Sigmoid colon (tissue), 7 donors: Measurements from ENCODE around the gene PPCDC. TPM values are rescaled to one million over a fixed set of nuclear protein-coding genes. Genes with fewer than 3 reads are reported as not detected.

Experiments
- DNase-seq: peaks from one replicate; pipeline ENCODE4 v3.0.0-alpha.2; 2019
- H3K27ac ChIP-seq, 4 donors: fragments of 200-600 bp; sonication (generic); one replicate each; pipeline ENCODE4 v1.5.1; 2016 to 2019; ENCODE audit warnings: mild to moderate bottlenecking in 1 of 4
- H3K27me3 ChIP-seq, 3 donors: fragments of 200-600 bp; sonication (generic); one replicate each; pipeline ENCODE4 v1.5.1; 2019; ENCODE audit warnings: mild to moderate bottlenecking in 1 of 3
- H3K36me3 ChIP-seq, 4 donors: fragments of 200-600 bp; sonication (generic); one replicate each; pipeline ENCODE4 v1.5.1; 2016 to 2019
- H3K4me1 ChIP-seq, 4 donors: fragments of 200-600 bp; sonication (generic); one replicate each; pipeline ENCODE4 v1.5.1; 2017 to 2019
- H3K4me3 ChIP-seq, 4 donors: fragments of 200-600 bp; sonication (generic); one replicate each; pipeline ENCODE4 v1.5.1; 2017 to 2019; ENCODE audit warnings: mild to moderate bottlenecking in 2 of 4, moderate library complexity in 1 of 4
- H3K9me3 ChIP-seq, 4 donors: fragments of 200-600 bp in 3 of 4; sonication (generic) in 3 of 4; one replicate each; pipeline versions ENCODE4 v1.5.1 to v1.6.1; 2013 to 2019
- EP300 ChIP-seq, 4 donors: sonication (generic); formaldehyde crosslinking; IDR thresholded peaks; one replicate each; pipeline ENCODE4 v1.6.1; 2017; ENCODE audit warnings: antibody characterized with exemption in 4 of 4
- POLR2A ChIP-seq, 2 donors: fragments of 450-650 bp; IDR thresholded peaks; one replicate each; pipeline ENCODE4 v1.6.1; 2016; ENCODE audit warnings: antibody characterized with exemption in 2 of 2, mild to moderate bottlenecking in 2 of 2, moderate library complexity in 2 of 2
- POLR2AphosphoS5 ChIP-seq, 4 donors: sonication (generic); formaldehyde crosslinking; IDR thresholded peaks; one replicate each; pipeline ENCODE4 v1.6.1; 2017; ENCODE audit warnings: antibody characterized with exemption in 4 of 4
- WGBS, 2 donors: extraction: QIAGEN DNeasy Blood & Tissue Kit; methylation state at CpG; one replicate each; pipeline ENCODE4 v1.1.7; 2013; 5-methylcytosine and 5-hydroxymethylcytosine counted together
- intact Hi-C: fragments of 100-400 bp; cut with DNase I; formaldehyde crosslinking; loops from one replicate; pipeline ENCODE4 v1.15.1; 2023
- polyA plus RNA-seq, 3 donors: library from polyadenylated mRNA; stranded (reverse); fragments of 200-250 nt; gene quantifications; one replicate each; pipeline ENCODE4 v1.2.3, GENCODE V29; 2013
- total RNA-seq, 4 donors: library from RNA; depleted of rRNA; stranded (reverse); fragments of >200 nt; gene quantifications; one replicate each; pipeline ENCODE4 v1.1.0, GENCODE V29; 2016
- TF ChIP-seq, protein P1 (sequence below), 4 experiments: fragments of 450-650 bp in 3 of 4; fragments of 200-600 bp in 1 of 4; IDR thresholded peaks; one replicate each; pipeline ENCODE4 v1.5.1; 2016 to 2019; ENCODE audit warnings: antibody characterized with exemption in 4 of 4, mild to moderate bottlenecking in 3 of 4, moderate library complexity in 2 of 4
- donor health status: healthy with polysubstance abuse.
- donor health status: Bipolar disorder and iron deficiency.
- donor health status: healthy.

Gene PPCDC
- total and polyA plus RNA-seq, 7 donors = 7.9 to 37.0 (median 16.2) TPM

DNA sequence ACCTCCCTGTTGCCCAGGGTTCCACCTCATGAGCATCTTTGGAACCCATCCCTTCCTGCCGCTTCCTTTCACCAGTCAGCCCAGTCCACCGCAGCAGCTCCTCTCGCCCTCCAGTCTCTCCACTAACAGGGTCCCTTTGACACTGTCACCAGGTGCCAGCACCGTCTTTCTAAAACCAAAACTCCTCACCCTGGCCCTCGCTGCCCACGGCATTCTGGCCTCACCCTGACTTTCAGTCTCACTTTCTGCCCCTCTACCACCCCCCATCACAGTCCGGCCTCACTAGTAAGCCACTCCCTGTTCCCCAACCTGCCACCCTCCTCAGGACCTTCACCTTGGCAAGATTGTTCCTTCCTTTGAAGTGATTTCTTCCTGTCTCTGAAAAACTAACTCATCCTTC is 4.2 kb downstream of the PPCDC start:
- no peak for TF ChIP-seq POLR2AphosphoS5 (IDR thresholded peaks at IDR 0.05)
- TF ChIP-seq, protein P1, sequence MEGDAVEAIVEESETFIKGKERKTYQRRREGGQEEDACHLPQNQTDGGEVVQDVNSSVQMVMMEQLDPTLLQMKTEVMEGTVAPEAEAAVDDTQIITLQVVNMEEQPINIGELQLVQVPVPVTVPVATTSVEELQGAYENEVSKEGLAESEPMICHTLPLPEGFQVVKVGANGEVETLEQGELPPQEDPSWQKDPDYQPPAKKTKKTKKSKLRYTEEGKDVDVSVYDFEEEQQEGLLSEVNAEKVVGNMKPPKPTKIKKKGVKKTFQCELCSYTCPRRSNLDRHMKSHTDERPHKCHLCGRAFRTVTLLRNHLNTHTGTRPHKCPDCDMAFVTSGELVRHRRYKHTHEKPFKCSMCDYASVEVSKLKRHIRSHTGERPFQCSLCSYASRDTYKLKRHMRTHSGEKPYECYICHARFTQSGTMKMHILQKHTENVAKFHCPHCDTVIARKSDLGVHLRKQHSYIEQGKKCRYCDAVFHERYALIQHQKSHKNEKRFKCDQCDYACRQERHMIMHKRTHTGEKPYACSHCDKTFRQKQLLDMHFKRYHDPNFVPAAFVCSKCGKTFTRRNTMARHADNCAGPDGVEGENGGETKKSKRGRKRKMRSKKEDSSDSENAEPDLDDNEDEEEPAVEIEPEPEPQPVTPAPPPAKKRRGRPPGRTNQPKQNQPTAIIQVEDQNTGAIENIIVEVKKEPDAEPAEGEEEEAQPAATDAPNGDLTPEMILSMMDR (IDR thresholded peaks at IDR 0.05) = no peak
- TF ChIP-seq EP300 (IDR thresholded peaks at IDR 0.05) = no peak
- TF ChIP-seq POLR2A (IDR thresholded peaks at IDR 0.05) = no peak

DNA sequence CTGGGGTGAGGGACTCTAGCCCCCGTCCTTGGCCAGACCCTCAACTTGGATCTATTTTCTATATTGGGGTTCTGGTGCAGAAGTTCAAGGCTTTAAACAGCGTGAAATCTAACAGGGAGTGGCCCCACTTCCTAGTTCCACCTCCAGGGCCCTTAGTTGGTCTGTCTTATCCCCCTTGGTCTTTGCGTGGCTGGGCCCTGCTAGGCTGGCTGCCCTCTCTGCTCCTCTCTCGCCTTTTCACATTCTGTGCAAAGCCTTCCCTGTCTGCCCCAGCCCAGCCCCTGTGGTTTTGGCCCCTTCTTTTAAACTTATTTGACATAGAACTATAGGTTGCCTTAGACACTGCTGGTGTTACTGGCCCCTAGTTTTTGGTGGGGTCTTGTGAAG is 5.6 kb downstream of the PPCDC start:
- intact Hi-C loops = loop anchor here (1.0 kb wide), 1 partner anchor 175 kb away; no protein-coding TSS in a partner anchor
- Histone ChIP-seq H3K4me1 (peaks cover 0 to 40% (median 30%) of the 10 kb centered on the region in 4 donors), H3K36me3 (no peaks in the 10 kb centered on the region), H3K27me3 (no peaks in the 10 kb centered on the region), H3K4me3 (no peak overlapping the region), H3K27ac (peak overlapping the region; percentile 68 to 76 (median 71)), H3K9me3 (no peaks in the 10 kb centered on the region)
- TF ChIP-seq, protein P1 (IDR thresholded peaks at IDR 0.05) = no peak
- TF ChIP-seq POLR2AphosphoS5 (IDR thresholded peaks at IDR 0.05) = no peak
- no peak for TF ChIP-seq EP300 (IDR thresholded peaks at IDR 0.05)
- TF ChIP-seq POLR2A (IDR thresholded peaks at IDR 0.05) = no peak
- no peak for DNase-seq
- WGBS, 2 donors = 76 to 80% methylated on average over 4 of the region's 4 CpGs

More for the DNA sequence above, 4.2 kb downstream of the PPCDC start:
- H3K9me3 ChIP-seq = no peaks in the 10 kb centered on the region
- H3K4me3 ChIP-seq = no peak overlapping the region
- intact Hi-C loops = no loop called here
- no peak for DNase-seq
- no peak overlapping the region for H3K27ac ChIP-seq
- peaks cover 0 to 47% (median 31%) of the 10 kb centered on the region in 4 donors for H3K4me1 ChIP-seq
- 83 to 86% methylated on average over 7 of the region's 7 CpGs for WGBS, 2 donors
- no peaks in the 10 kb centered on the region for H3K27me3 ChIP-seq
- no peaks in the 10 kb centered on the region for H3K36me3 ChIP-seq

DNA sequence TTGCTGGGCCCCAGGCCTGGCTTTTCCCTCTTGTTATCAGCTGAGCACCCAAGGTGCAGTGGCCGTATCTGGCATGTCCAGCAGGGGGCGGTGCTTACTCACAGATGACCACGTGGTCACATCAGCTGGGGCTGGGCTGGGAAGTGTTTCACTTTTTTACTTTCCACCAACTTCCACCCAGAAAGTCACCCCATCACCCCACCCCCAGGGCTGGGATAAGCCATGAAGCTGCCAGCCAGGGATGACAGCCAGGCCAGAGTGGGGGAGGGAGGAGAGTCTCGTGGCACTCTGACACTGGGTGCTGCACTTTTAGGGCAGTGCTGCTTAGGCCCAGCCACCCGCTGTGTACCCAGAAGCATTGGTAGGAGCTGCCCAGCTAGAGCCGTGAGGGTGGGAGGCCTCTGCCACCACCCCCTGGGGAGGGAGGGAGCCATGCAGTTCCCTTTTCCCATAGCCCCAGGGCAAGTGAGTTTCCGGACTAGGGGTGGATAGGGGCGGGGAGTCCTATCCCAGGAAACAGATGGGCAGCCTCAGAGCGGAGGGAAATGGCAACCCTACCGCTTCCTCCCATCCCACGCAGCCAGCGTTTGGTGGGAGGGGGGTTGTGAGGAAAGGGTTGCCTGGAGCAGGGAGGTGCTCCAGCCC is 6.1 kb downstream of the PPCDC start:
- intact Hi-C loops = loop anchor here (1.0 kb wide), 1 partner anchor 175 kb away; no protein-coding TSS in a partner anchor
- Histone ChIP-seq H3K36me3 (no peaks in the 10 kb centered on the region), H3K27ac (peak overlapping the region; percentile 68 to 76 (median 71)), H3K27me3 (no peaks in the 10 kb centered on the region), H3K4me3 (peak overlapping the region in 3 of 4 donors; percentile 18 to 31 (median 24)), H3K4me1 (peaks cover 0 to 35% (median 25%) of the 10 kb centered on the region in 4 donors), H3K9me3 (no peaks in the 10 kb centered on the region)
- WGBS, 2 donors = 27 to 44% methylated on average over 12 of the region's 12 CpGs
- peak; percentile 96 for DNase-seq
- TF ChIP-seq, protein P1 (IDR thresholded peaks at IDR 0.05) = peak; percentile 91 to 95 (median 94)
- TF ChIP-seq EP300 (IDR thresholded peaks at IDR 0.05) = peak in 1 of 4 donors; percentile 3
- TF ChIP-seq POLR2AphosphoS5 (IDR thresholded peaks at IDR 0.05) = peak in 1 of 4 donors; percentile 8
- TF ChIP-seq POLR2A (IDR thresholded peaks at IDR 0.05) = no peak

DNA sequence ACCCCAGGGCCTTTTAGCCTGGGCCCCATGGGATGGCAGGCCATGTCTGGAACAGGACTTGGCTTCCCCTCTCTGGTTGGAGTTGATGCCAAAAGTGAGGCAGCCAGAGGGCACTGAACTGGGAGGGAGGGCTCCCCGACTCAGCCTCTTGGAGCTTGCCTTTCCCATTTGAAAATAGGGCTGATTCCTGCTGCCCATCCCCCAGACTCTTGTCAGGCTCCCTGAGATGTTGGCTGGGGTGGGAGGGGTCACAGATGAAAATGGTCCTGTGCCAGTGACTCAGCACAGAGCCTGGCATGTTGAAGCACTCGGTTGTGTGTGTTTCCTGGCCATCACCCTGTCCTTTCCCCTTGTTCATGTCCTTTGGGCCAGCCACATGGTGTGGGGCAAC is 6.6 kb downstream of the PPCDC start:
- H3K4me3 ChIP-seq = peak overlapping the region in 3 of 4 donors; percentile 18 to 31 (median 24)
- DNase-seq = no peak
- intact Hi-C loops = no loop called here
- H3K36me3 ChIP-seq = no peaks in the 10 kb centered on the region
- WGBS, 2 donors = 38 to 77% methylated on average over 2 of the region's 2 CpGs
- no peaks in the 10 kb centered on the region for H3K27me3 ChIP-seq
- H3K4me1 ChIP-seq = peaks cover 0 to 30% (median 21%) of the 10 kb centered on the region in 4 donors
- peak overlapping the region; percentile 68 to 76 (median 71) for H3K27ac ChIP-seq
- no peaks in the 10 kb centered on the region for H3K9me3 ChIP-seq
- TF ChIP-seq POLR2A (IDR thresholded peaks at IDR 0.05) = no peak
- no peak for TF ChIP-seq POLR2AphosphoS5 (IDR thresholded peaks at IDR 0.05)
- TF ChIP-seq EP300 (IDR thresholded peaks at IDR 0.05) = no peak
- TF ChIP-seq, protein P1 (IDR thresholded peaks at IDR 0.05) = no peak
